ENCODE results near the gene CADM3.

Gene CADM3

GRCh38 chr1:159208175-159208825 is 36.9 kb downstream of the CADM3 start:
- H3K27me3 ChIP-seq (ENCODE audit: low read depth, low read length) = peaks cover 6% of the 10 kb centered on the region

GRCh38 chr1:159209061-159209460 is 37.6 kb downstream of the CADM3 start:
- Histone ChIP-seq H3K27me3 (ENCODE audit: low read depth, low read length) (peaks cover 6% of the 10 kb centered on the region), H3K4me3 (ENCODE audit: low read depth in 1 of 2, low read length in 2 of 2) (no peak overlapping the region), H3K36me3 (ENCODE audit: control insufficient read depth in 1 of 2, insufficient read depth in 2 of 2, low read length in 2 of 2) (no peaks in the 10 kb centered on the region), H3K27ac (ENCODE audit: low read length) (no peak overlapping the region), H3K4me1 (ENCODE audit: control insufficient read depth in 1 of 2, insufficient read depth in 2 of 2, low read length in 2 of 2) (no peaks in the 10 kb centered on the region), H3K9me3 (ENCODE audit: control insufficient read depth in 1 of 2, low read length in 2 of 2) (no peaks in the 10 kb centered on the region)

More at GRCh38 chr1:159208175-159208825, 36.9 kb downstream of the CADM3 start:
- no peaks in the 10 kb centered on the region for H3K4me1 ChIP-seq (ENCODE audit: control insufficient read depth in 1 of 2, insufficient read depth in 2 of 2, low read length in 2 of 2)
- H3K4me3 ChIP-seq (ENCODE audit: low read depth in 1 of 2, low read length in 2 of 2) = peak overlapping the region in 1 of 2 donors; percentile 2
- no peaks in the 10 kb centered on the region for H3K9me3 ChIP-seq (ENCODE audit: control insufficient read depth in 1 of 2, low read length in 2 of 2)
- no peak overlapping the region for H3K27ac ChIP-seq (ENCODE audit: low read length)
- H3K36me3 ChIP-seq (ENCODE audit: control insufficient read depth in 1 of 2, insufficient read depth in 2 of 2, low read length in 2 of 2) = no peaks in the 10 kb centered on the region

GRCh38 chr1:159211331-159212136 is 40.1 kb downstream of the CADM3 start:
- no peaks in the 10 kb centered on the region for H3K4me1 ChIP-seq (ENCODE audit: control insufficient read depth in 1 of 2, insufficient read depth in 2 of 2, low read length in 2 of 2)
- no peaks in the 10 kb centered on the region for H3K9me3 ChIP-seq (ENCODE audit: control insufficient read depth in 1 of 2, low read length in 2 of 2)
- no peaks in the 10 kb centered on the region for H3K36me3 ChIP-seq (ENCODE audit: control insufficient read depth in 1 of 2, insufficient read depth in 2 of 2, low read length in 2 of 2)
- H3K27me3 ChIP-seq (ENCODE audit: low read depth, low read length) = peaks cover 6% of the 10 kb centered on the region
- H3K27ac ChIP-seq (ENCODE audit: low read length) = no peak overlapping the region
- no peak overlapping the region for H3K4me3 ChIP-seq (ENCODE audit: low read depth in 1 of 2, low read length in 2 of 2)

- no peaks in the 10 kb centered on the region for H3K36me3 ChIP-seq (ENCODE audit: control insufficient read depth in 1 of 2, insufficient read depth in 2 of 2, low read length in 2 of 2)
- peaks cover 4% of the 10 kb centered on the region for H3K27me3 ChIP-seq (ENCODE audit: low read depth, low read length)
- no peak overlapping the region for H3K27ac ChIP-seq (ENCODE audit: low read length)
- no peak overlapping the region for H3K4me3 ChIP-seq (ENCODE audit: low read depth in 1 of 2, low read length in 2 of 2)
- no peaks in the 10 kb centered on the region for H3K4me1 ChIP-seq (ENCODE audit: control insufficient read depth in 1 of 2, insufficient read depth in 2 of 2, low read length in 2 of 2)
- H3K9me3 ChIP-seq (ENCODE audit: control insufficient read depth in 1 of 2, low read length in 2 of 2) = no peaks in the 10 kb centered on the region
Observed at GRCh38 chr1:159212596-159212995, 41.2 kb downstream of the CADM3 start.

GRCh38 chr1:159214149-159214760 is 42.8 kb downstream of the CADM3 start:
- Histone ChIP-seq H3K27me3 (ENCODE audit: low read depth, low read length) (no peaks in the 10 kb centered on the region), H3K9me3 (ENCODE audit: control insufficient read depth in 1 of 2, low read length in 2 of 2) (no peaks in the 10 kb centered on the region), H3K4me3 (ENCODE audit: low read depth in 1 of 2, low read length in 2 of 2) (no peak overlapping the region), H3K27ac (ENCODE audit: low read length) (no peak overlapping the region), H3K36me3 (ENCODE audit: control insufficient read depth in 1 of 2, insufficient read depth in 2 of 2, low read length in 2 of 2) (no peaks in the 10 kb centered on the region), H3K4me1 (ENCODE audit: control insufficient read depth in 1 of 2, insufficient read depth in 2 of 2, low read length in 2 of 2) (no peaks in the 10 kb centered on the region)

- Histone ChIP-seq H3K27me3 (ENCODE audit: low read depth, low read length) (no peaks in the 10 kb centered on the region), H3K4me1 (ENCODE audit: control insufficient read depth in 1 of 2, insufficient read depth in 2 of 2, low read length in 2 of 2) (no peaks in the 10 kb centered on the region), H3K36me3 (ENCODE audit: control insufficient read depth in 1 of 2, insufficient read depth in 2 of 2, low read length in 2 of 2) (no peaks in the 10 kb centered on the region), H3K9me3 (ENCODE audit: control insufficient read depth in 1 of 2, low read length in 2 of 2) (no peaks in the 10 kb centered on the region), H3K4me3 (ENCODE audit: low read depth in 1 of 2, low read length in 2 of 2) (no peak overlapping the region), H3K27ac (ENCODE audit: low read length) (no peak overlapping the region)
Observed at GRCh38 chr1:159218649-159219636, 47.5 kb downstream of the CADM3 start.

GRCh38 chr1:159222075-159222865 is 50.9 kb downstream of the CADM3 start:
- Histone ChIP-seq H3K9me3 (ENCODE audit: control insufficient read depth in 1 of 2, low read length in 2 of 2) (no peaks in the 10 kb centered on the region), H3K36me3 (ENCODE audit: control insufficient read depth in 1 of 2, insufficient read depth in 2 of 2, low read length in 2 of 2) (no peaks in the 10 kb centered on the region), H3K4me3 (ENCODE audit: low read depth in 1 of 2, low read length in 2 of 2) (no peak overlapping the region), H3K27ac (ENCODE audit: low read length) (no peak overlapping the region), H3K27me3 (ENCODE audit: low read depth, low read length) (no peaks in the 10 kb centered on the region), H3K4me1 (ENCODE audit: control insufficient read depth in 1 of 2, insufficient read depth in 2 of 2, low read length in 2 of 2) (no peaks in the 10 kb centered on the region)

- Histone ChIP-seq H3K36me3 (ENCODE audit: control insufficient read depth in 1 of 2, insufficient read depth in 2 of 2, low read length in 2 of 2) (no peaks in the 10 kb centered on the region), H3K9me3 (ENCODE audit: control insufficient read depth in 1 of 2, low read length in 2 of 2) (no peaks in the 10 kb centered on the region), H3K27ac (ENCODE audit: low read length) (no peak overlapping the region), H3K27me3 (ENCODE audit: low read depth, low read length) (no peaks in the 10 kb centered on the region), H3K4me3 (ENCODE audit: low read depth in 1 of 2, low read length in 2 of 2) (no peak overlapping the region), H3K4me1 (ENCODE audit: control insufficient read depth in 1 of 2, insufficient read depth in 2 of 2, low read length in 2 of 2) (no peaks in the 10 kb centered on the region)
Observed at GRCh38 chr1:159223004-159223403, 51.6 kb downstream of the CADM3 start.

GRCh38 chr1:159228554-159228953 is 57.1 kb downstream of the CADM3 start:
- no peak overlapping the region for H3K27ac ChIP-seq (ENCODE audit: low read length)
- H3K4me1 ChIP-seq (ENCODE audit: control insufficient read depth in 1 of 2, insufficient read depth in 2 of 2, low read length in 2 of 2) = no peaks in the 10 kb centered on the region
- H3K9me3 ChIP-seq (ENCODE audit: control insufficient read depth in 1 of 2, low read length in 2 of 2) = no peaks in the 10 kb centered on the region
- H3K27me3 ChIP-seq (ENCODE audit: low read depth, low read length) = no peaks in the 10 kb centered on the region
- no peak overlapping the region for H3K4me3 ChIP-seq (ENCODE audit: low read depth in 1 of 2, low read length in 2 of 2)
- H3K36me3 ChIP-seq (ENCODE audit: control insufficient read depth in 1 of 2, insufficient read depth in 2 of 2, low read length in 2 of 2) = no peaks in the 10 kb centered on the region

GRCh38 chr1:159229260-159229885 is 58.0 kb downstream of the CADM3 start:
- H3K9me3 ChIP-seq (ENCODE audit: control insufficient read depth in 1 of 2, low read length in 2 of 2) = no peaks in the 10 kb centered on the region
- H3K36me3 ChIP-seq (ENCODE audit: control insufficient read depth in 1 of 2, insufficient read depth in 2 of 2, low read length in 2 of 2) = no peaks in the 10 kb centered on the region
- H3K27me3 ChIP-seq (ENCODE audit: low read depth, low read length) = no peaks in the 10 kb centered on the region
- H3K4me1 ChIP-seq (ENCODE audit: control insufficient read depth in 1 of 2, insufficient read depth in 2 of 2, low read length in 2 of 2) = no peaks in the 10 kb centered on the region
- no peak overlapping the region for H3K4me3 ChIP-seq (ENCODE audit: low read depth in 1 of 2, low read length in 2 of 2)
- H3K27ac ChIP-seq (ENCODE audit: low read length) = no peak overlapping the region
